GM10266 (cell line): ENCODE data around the gene TUBGCP6.

ENCODE experiments used
- DNase-seq: peaks from one replicate; pipeline ENCODE4 v3.0.0; 2012; ENCODE audit errors: extremely low spot score
- CTCF ChIP-seq: IDR thresholded peaks from 2 replicates; pipeline ENCODE4 v1.5.1; 2012; ENCODE audit warnings: mild to moderate bottlenecking, low read depth; ENCODE audit not compliant: control insufficient read depth, insufficient read depth; ENCODE audit errors: missing control alignments

Gene TUBGCP6

GRCh38 chr22:50289151-50289941 lies 44.5 kb upstream of the TUBGCP6 start:
- DNase-seq, result no peak
- no peak for TF ChIP-seq CTCF

GRCh38 chr22:50287731-50288130 lies 42.9 kb upstream of the TUBGCP6 start:
- no peak for TF ChIP-seq CTCF
- no peak for DNase-seq

- TF ChIP-seq CTCF, result no peak
- no peak for DNase-seq
These were observed 42.0 kb upstream of the TUBGCP6 start for GRCh38 chr22:50286701-50287318.

- DNase-seq, result no peak
- TF ChIP-seq CTCF, result no peak
These were observed 41.5 kb upstream of the TUBGCP6 start for GRCh38 chr22:50286275-50286674.

GRCh38 chr22:50285568-50286229 lies 40.9 kb upstream of the TUBGCP6 start:
- TF ChIP-seq CTCF, result no peak
- no peak for DNase-seq

GRCh38 chr22:50284479-50284878 lies 39.7 kb upstream of the TUBGCP6 start:
- no peak for TF ChIP-seq CTCF
- no peak for DNase-seq

- no peak for DNase-seq
- TF ChIP-seq CTCF, result no peak
These were observed 39.0 kb upstream of the TUBGCP6 start for GRCh38 chr22:50283821-50284220.
